LNCaP clone FGC (cell line): ENCODE measurements around the gene SHISA4.
"Not testable (repeated sequence)": the region's sequence is repeated elsewhere in the genome, so short reads cannot be mapped to it uniquely, and the experiment has no call there.

Source experiments
- DNase-seq: peaks from one replicate; pipeline ENCODE4 v3.0.0-alpha.2; 2011; ENCODE audit warnings: low read depth
- H3K4me3 ChIP-seq: 2 replicates; pipeline ENCODE4 v1.5.1; 2011; ENCODE audit warnings: mild to moderate bottlenecking, low read depth, low read length, control low read depth
- TF ChIP-seq, protein P1 (sequence below): IDR thresholded peaks from 2 replicates; pipeline ENCODE4 v1.5.1; 2012; ENCODE audit warnings: mild to moderate bottlenecking; ENCODE audit not compliant: control insufficient read depth, insufficient read depth; ENCODE audit errors: extremely low read depth

Gene SHISA4

DNA sequence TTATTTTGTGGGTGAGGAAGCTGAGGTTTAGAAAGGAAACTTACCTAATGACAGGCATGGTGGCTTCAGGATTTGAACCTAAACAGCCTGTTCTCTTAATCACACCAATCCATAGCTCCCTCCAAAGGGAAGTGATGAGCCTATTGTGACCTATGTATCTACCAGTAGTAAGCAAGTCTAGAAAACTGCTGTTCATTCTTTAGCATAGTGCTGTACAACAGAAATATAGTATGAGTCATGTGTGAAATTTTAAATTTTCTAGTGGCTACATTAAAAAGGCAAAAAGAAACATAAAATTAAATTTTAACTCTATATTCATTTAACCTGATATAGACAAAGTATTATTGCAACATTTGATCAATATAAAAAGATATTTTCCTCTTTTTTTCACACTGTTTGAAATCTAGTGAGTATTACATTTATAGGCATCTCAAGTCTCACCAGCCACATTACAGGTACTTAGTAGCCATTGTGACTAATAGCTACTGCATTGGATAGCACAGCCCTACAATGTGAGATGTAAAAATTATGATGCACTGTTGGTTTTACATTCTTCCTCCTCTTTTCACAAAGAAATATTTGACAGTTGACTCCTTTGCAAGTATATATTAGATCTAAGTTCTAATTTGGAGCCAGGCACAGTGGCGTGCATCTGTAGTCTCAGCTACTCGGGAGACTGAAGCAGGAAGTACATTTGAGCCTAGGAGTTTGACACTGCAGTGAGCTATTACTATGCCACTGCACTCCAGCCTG lies 43.2 kb upstream of the SHISA4 start:
- H3K4me3 ChIP-seq, result no peak overlapping the region
- DNase-seq, result no peak
- TF ChIP-seq, protein P1, sequence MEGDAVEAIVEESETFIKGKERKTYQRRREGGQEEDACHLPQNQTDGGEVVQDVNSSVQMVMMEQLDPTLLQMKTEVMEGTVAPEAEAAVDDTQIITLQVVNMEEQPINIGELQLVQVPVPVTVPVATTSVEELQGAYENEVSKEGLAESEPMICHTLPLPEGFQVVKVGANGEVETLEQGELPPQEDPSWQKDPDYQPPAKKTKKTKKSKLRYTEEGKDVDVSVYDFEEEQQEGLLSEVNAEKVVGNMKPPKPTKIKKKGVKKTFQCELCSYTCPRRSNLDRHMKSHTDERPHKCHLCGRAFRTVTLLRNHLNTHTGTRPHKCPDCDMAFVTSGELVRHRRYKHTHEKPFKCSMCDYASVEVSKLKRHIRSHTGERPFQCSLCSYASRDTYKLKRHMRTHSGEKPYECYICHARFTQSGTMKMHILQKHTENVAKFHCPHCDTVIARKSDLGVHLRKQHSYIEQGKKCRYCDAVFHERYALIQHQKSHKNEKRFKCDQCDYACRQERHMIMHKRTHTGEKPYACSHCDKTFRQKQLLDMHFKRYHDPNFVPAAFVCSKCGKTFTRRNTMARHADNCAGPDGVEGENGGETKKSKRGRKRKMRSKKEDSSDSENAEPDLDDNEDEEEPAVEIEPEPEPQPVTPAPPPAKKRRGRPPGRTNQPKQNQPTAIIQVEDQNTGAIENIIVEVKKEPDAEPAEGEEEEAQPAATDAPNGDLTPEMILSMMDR, result no peak

DNA sequence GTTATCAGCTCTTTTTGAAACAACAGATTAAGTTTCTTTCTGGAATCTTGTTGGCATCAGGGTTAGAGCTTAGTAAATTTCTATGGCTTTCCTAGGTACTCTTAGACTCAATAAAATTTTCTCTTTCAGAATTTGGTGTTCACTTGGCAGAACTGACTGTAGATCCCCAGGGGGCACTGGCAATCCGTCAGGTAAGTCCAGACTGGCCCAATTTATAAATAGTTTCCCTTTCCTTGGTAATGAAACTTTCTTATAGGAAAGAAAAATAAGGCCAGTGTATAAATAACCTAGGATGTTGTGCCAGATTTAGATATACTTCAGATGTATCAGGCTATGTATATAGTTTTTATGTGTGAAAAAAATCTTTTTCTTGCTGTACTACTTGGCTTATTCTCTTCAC lies 41.5 kb upstream of the SHISA4 start:
- TF ChIP-seq, protein P1, result no peak
- no peak for DNase-seq
- no peak overlapping the region for H3K4me3 ChIP-seq

DNA sequence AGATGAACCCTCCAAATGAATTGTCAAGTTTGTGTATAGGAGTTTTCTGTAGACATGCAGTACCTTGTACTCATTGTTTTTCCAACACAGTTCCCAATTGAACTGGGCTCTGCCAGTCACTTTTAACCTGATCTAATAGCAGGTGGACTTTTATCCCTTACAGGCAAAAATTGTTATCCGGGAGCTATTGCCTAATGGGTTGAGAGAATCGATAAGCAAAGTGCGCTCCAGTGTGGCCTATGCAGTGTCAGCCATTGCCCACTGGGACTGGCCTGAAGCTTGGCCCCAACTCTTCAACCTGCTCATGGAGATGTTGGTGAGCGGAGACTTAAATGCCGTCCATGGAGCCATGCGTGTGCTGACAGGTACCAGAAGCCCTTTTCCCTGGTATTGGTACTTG lies 40.5 kb upstream of the SHISA4 start:
- no peak overlapping the region for H3K4me3 ChIP-seq
- DNase-seq, result no peak
- TF ChIP-seq, protein P1, result no peak

DNA sequence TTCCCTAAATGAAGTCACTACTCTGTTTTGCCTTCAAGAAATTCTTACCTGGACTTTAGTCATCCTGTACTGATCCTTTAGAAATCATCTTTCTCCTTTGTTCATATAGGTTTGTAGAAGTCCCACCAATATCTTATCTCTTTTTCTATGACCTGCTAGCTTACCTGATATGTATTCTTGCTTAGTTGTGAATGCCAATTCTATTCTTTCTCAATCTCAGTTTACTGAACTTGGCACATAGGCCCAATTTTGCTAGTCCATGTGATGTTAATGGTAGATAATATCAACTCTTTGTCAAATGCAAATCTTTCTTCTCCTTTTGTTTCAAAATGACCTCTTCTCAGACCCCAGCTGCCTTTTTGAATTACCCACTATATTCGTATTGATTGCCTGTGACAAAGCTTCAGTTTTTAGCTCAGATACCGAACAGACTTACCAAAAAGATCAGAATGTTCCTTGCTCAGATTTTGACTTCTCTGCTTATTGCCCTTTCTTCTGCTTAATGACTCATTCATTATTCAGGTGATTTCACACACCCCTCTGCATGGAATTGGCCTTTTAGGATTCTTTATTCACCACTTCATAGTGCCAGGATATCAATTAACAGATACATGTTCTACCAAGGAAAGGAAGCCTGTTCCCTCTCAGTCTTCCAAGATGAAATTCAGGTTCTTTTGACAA lies 39.2 kb upstream of the SHISA4 start:
- DNase-seq, result no peak
- TF ChIP-seq, protein P1, result no peak
- H3K4me3 ChIP-seq, result no peak overlapping the region

DNA sequence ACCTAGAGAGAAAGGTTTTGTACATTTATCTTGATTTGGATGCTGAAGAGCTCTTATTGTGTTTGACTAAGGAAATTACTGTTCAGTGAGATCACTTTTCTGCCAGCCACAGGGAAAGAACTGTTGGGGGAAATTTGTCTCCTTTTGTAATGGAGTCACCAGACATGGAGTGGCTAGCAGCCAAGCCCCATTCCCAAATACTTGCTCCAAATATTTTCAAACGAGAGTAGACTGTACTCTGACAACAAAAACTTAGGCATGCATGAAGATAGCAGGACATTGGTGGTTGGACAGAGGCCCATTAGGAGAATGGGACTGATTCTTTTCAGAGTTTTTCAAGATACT lies 38.7 kb upstream of the SHISA4 start:
- TF ChIP-seq, protein P1, result no peak
- peak; percentile 28 for DNase-seq
- no peak overlapping the region for H3K4me3 ChIP-seq

DNA sequence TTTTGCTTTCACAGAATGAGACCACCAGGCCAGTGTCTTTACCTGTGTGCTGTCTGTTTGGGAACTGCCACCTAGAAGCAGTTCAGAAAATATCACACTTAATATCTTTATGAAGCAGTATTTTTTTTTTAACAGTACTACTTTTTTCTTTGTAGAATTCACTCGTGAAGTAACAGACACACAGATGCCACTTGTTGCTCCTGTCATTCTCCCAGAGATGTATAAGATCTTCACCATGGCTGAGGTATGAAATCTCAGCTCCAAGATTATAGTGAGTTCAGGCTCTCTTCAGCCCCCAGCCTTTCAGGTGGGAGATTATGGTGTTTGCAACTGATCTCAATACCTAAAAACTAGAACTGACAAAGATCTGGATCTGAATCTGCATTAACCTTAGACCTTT lies 36.7 kb upstream of the SHISA4 start:
- TF ChIP-seq, protein P1, result no peak
- DNase-seq, result no peak

DNA sequence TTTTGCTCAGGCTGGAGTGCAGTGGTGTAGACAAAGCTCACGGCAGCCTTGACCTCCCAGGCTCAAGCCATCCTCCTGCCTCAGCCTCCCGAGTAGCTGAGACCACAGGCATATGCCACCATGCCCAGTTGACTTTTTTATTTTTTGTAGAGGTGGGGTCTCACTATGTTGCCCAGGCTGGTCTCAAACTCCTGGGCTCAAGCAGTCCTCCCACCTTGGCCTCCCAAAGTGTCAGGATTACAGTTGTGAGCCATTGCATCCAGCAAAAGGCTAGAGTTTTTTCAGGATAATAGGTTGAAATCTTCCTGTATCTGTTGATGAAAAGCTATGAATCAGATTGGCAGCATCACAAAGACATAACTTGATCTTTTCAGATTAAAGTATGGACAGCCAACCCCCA lies 32.0 kb upstream of the SHISA4 start:
- not testable (repeated sequence) for DNase-seq, H3K4me3 ChIP-seq

More for the DNA sequence above, 36.7 kb upstream of the SHISA4 start:
- H3K4me3 ChIP-seq, result no peak overlapping the region
